SK-N-SH (cell line): ENCODE data around the gene THSD7B. TPM values are rescaled to one million over a fixed set of nuclear protein-coding genes. Genes with fewer than 3 reads are reported as not detected.

Experiments used
- CTCF ChIA-PET: fragments of 300-600, 350-600 bp; formaldehyde crosslinking; extraction: SDS; loops from one replicate; lab custom pipeline; 2021; lab: Yijun Ruan, JAX
- POLR2A ChIA-PET: fragments of 350-600 bp; sonication (Branson Sonifier 250); formaldehyde crosslinking; extraction: SDS; loops from one replicate; lab custom pipeline; 2020; ENCODE audit warnings: antibody characterized with exemption, inconsistent platforms; lab: Yijun Ruan, JAX
- DNase-seq: peaks from one replicate; pipeline ENCODE4 v3.0.0; 2012
- H2AFZ ChIP-seq: fragments of 200-600 bp; sonication (generic); 2 replicates; pipeline ENCODE4 v1.8.1; 2016; ENCODE audit warnings: antibody characterized with exemption, mild to moderate bottlenecking, low read depth
- H3F3A ChIP-seq: fragments of 200-600 bp; sonication (generic); replicated peaks from 2 replicates; pipeline ENCODE3; 2016; ENCODE audit warnings: antibody characterized with exemption, mild to moderate bottlenecking; ENCODE audit not compliant: insufficient read depth
- H3K27ac ChIP-seq, 2 experiments: fragments of 200-500 bp in 1 of 2; fragments of 200-600 bp in 1 of 2; sonication (Bioruptor generic) in 1 of 2; sonication (generic), shearing (Covaris generic) in 1 of 2; 2 replicates each; pipeline versions ENCODE4 v1.5.1 to v1.6.1; 2014 to 2016; ENCODE audit warnings: low read depth in 2 of 2, inconsistent platforms in 1 of 2, low read length in 1 of 2, mild to moderate bottlenecking in 1 of 2, mixed read lengths in 1 of 2
- H3K27me3 ChIP-seq: fragments of 200-600 bp; sonication (generic), shearing (Covaris generic); 2 replicates; pipeline ENCODE4 v1.6.1; 2016; ENCODE audit warnings: mixed run types; ENCODE audit not compliant: insufficient read depth
- H3K36me3 ChIP-seq, 2 experiments: fragments of 200-500 bp in 1 of 2; fragments of 200-600 bp in 1 of 2; sonication (Bioruptor generic) in 1 of 2; sonication (generic) in 1 of 2; replicated peaks in 1 of 2; 2 replicates each; pipeline versions ENCODE3 to v1.5.1; 2014 to 2016; ENCODE audit warnings: low read length in 1 of 2, mild to moderate bottlenecking in 1 of 2; ENCODE audit not compliant: insufficient read depth in 2 of 2, control insufficient read depth in 1 of 2
- H3K4me1 ChIP-seq, 2 experiments: fragments of 200-500 bp in 1 of 2; fragments of 200-600 bp in 1 of 2; sonication (Bioruptor generic) in 1 of 2; sonication (generic), shearing (Covaris generic) in 1 of 2; 2 replicates each; pipeline versions ENCODE4 v1.5.1 to v1.6.1; 2014 to 2016; ENCODE audit warnings: low read depth in 1 of 2, low read length in 1 of 2, mixed run types in 1 of 2; ENCODE audit not compliant: insufficient read depth in 2 of 2, control insufficient read depth in 1 of 2
- H3K4me2 ChIP-seq: fragments of 200-600 bp; sonication (generic), shearing (Covaris generic); 2 replicates; pipeline ENCODE4 v1.6.1; 2017; ENCODE audit warnings: mixed run types
- H3K4me3 ChIP-seq, 2 experiments: fragments of 200-500 bp in 1 of 2; fragments of 200-600 bp in 1 of 2; sonication (Bioruptor generic) in 1 of 2; sonication (generic), shearing (Covaris generic) in 1 of 2; 2 replicates each; pipeline versions ENCODE4 v1.5.1 to v1.8.1; 2014 to 2016; ENCODE audit warnings: low read depth in 2 of 2, inconsistent platforms in 1 of 2, low read length in 1 of 2, mild to moderate bottlenecking in 1 of 2, mixed read lengths in 1 of 2, moderate library complexity in 1 of 2
- H3K79me2 ChIP-seq: fragments of 200-600 bp; sonication (generic); 2 replicates; pipeline ENCODE4 v1.8.1; 2017; ENCODE audit warnings: mild to moderate bottlenecking; ENCODE audit not compliant: insufficient read depth
- H3K9ac ChIP-seq: fragments of 200-600 bp; sonication (generic); 2 replicates; pipeline ENCODE4 v1.6.1; 2017; ENCODE audit warnings: mixed run types
- H3K9me2 ChIP-seq: fragments of 200-600 bp; sonication (generic); 2 replicates; pipeline ENCODE4 v1.6.1; 2017; ENCODE audit warnings: mixed run types
- H3K9me3 ChIP-seq: fragments of 200-600 bp; sonication (generic); 2 replicates; pipeline ENCODE4 v1.6.1; 2017; ENCODE audit warnings: mixed run types, mild to moderate bottlenecking, moderate library complexity
- H4K20me1 ChIP-seq: fragments of 200-600 bp; sonication (generic); 2 replicates; pipeline ENCODE4 v1.6.1; 2017; ENCODE audit warnings: mild to moderate bottlenecking, mixed run types; ENCODE audit not compliant: insufficient read depth
- CTCF ChIP-seq: fragments of 200-600 bp; sonication (generic); IDR thresholded peaks from 2 replicates; pipeline ENCODE4 v1.6.1; 2017; ENCODE audit warnings: antibody characterized with exemption, mild to moderate bottlenecking, moderate library complexity
- EP300 ChIP-seq, 2 experiments: IDR thresholded peaks; 2 replicates each; pipeline versions ENCODE4 v1.4.0 to v1.6.1; 2012; ENCODE audit warnings: borderline replicate concordance in 1 of 2, low read depth in 1 of 2, low read length in 1 of 2
- FOSL2 ChIP-seq: IDR thresholded peaks from 2 replicates; pipeline ENCODE4 v1.4.0; 2012; ENCODE audit warnings: low read depth, mild to moderate bottlenecking, moderate library complexity, borderline replicate concordance
- FOXJ3 ChIP-seq: sonication (generic); formaldehyde crosslinking; IDR thresholded peaks from 2 replicates; pipeline ENCODE4 v1.5.1; 2020; ENCODE audit warnings: mild to moderate bottlenecking, missing genetic modification reagents
- FOXM1 ChIP-seq: IDR thresholded peaks from 2 replicates; pipeline ENCODE4 v1.4.0; 2012; ENCODE audit warnings: low read depth, mild to moderate bottlenecking
- GABPA ChIP-seq: IDR thresholded peaks from 2 replicates; pipeline ENCODE4 v1.4.0; 2012; ENCODE audit warnings: low read depth, mild to moderate bottlenecking
- GATA2 ChIP-seq: sonication (generic); formaldehyde crosslinking; IDR thresholded peaks from 2 replicates; pipeline ENCODE4 v1.5.0; 2020; ENCODE audit warnings: mild to moderate bottlenecking, missing genetic modification reagents
- IRF3 ChIP-seq: fragments of 150-350 bp; IDR thresholded peaks from 2 replicates; pipeline ENCODE4 v1.6.1; 2016; ENCODE audit warnings: mild to moderate bottlenecking, low read depth, low read length
- JUND ChIP-seq: IDR thresholded peaks from 2 replicates; pipeline ENCODE4 v1.4.0; 2012
- MXI1 ChIP-seq: IDR thresholded peaks from 2 replicates; pipeline ENCODE4 v1.6.1; 2012; ENCODE audit warnings: mild to moderate bottlenecking, low read depth, low read length, improper control_type of control experiment
- NFIC ChIP-seq: IDR thresholded peaks from 2 replicates; pipeline ENCODE4 v1.4.0; 2012; ENCODE audit warnings: borderline replicate concordance
- PBX3 ChIP-seq: IDR thresholded peaks from 2 replicates; pipeline ENCODE4; 2012
- REST ChIP-seq: IDR thresholded peaks from 2 replicates; pipeline ENCODE4 v1.6.1; 2012; ENCODE audit warnings: mild to moderate bottlenecking, low read depth, low read length, moderate library complexity
- RFX5 ChIP-seq: IDR thresholded peaks from 2 replicates; pipeline ENCODE4 v1.6.1; 2012; ENCODE audit warnings: mild to moderate bottlenecking, improper control_type of control experiment, low read length
- RXRA ChIP-seq: IDR thresholded peaks from 2 replicates; pipeline ENCODE4 v1.4.0; 2012; ENCODE audit warnings: low read depth, mild to moderate bottlenecking, borderline replicate concordance
- SIN3A ChIP-seq: IDR thresholded peaks from 2 replicates; pipeline ENCODE4 v1.6.1; 2012; ENCODE audit warnings: low read depth, mild to moderate bottlenecking, low read length, moderate library complexity, borderline replicate concordance
- SMC3 ChIP-seq: IDR thresholded peaks from 2 replicates; pipeline ENCODE4 v1.6.1; 2012; ENCODE audit warnings: low read depth, low read length, improper control_type of control experiment
- TCF12 ChIP-seq: IDR thresholded peaks from 2 replicates; pipeline ENCODE4 v1.4.0; 2012
- TEAD4 ChIP-seq: IDR thresholded peaks from 2 replicates; pipeline ENCODE4 v1.4.0; 2012; ENCODE audit warnings: mild to moderate bottlenecking, borderline replicate concordance; ENCODE audit not compliant: insufficient read depth
- USF1 ChIP-seq: IDR thresholded peaks from 2 replicates; pipeline ENCODE4 v1.4.0; 2012; ENCODE audit warnings: low read depth, borderline replicate concordance
- WGBS: methylation state at CpG from one replicate; pipeline ENCODE4 v1.1.6; 2017; ENCODE audit warnings: low lambda C conversion rate; 5-methylcytosine and 5-hydroxymethylcytosine counted together
- polyA plus RNA-seq, 3 experiments: library from polyadenylated mRNA; depleted of rRNA; stranded (reverse); fragments of >200 nt; gene quantifications; 2 replicates each; pipeline ENCODE4 v1.2.3, GENCODE V29; 2012

The THSD7B gene
- polyA plus RNA-seq, 1 of the 3 experiments (the other 2 are of a cell fraction), result not detected

- ChIA-PET CTCF (no interaction called here), POLR2A (no interaction called here)
- no peak overlapping the region for H3K4me3 ChIP-seq
- no peak overlapping the region for H2AFZ ChIP-seq
- peaks cover 0 to 4% of the 10 kb centered on the region in 2 experiments; a peak in 1 of 4 replicates for H3K4me1 ChIP-seq
- peaks cover 19% of the 10 kb centered on the region for H3F3A ChIP-seq
- no peaks in the 10 kb centered on the region for H3K27me3 ChIP-seq
- no peak for TF ChIP-seq JUND
- no peak for TF ChIP-seq MXI1
- TF ChIP-seq NFIC, result no peak
- no peak for TF ChIP-seq CTCF
- TF ChIP-seq FOXJ3 (CRISPR knock-in tag), result no peak
- TF ChIP-seq IRF3, result no peak
- no peak for TF ChIP-seq RXRA
- TF ChIP-seq GATA2 (CRISPR knock-in tag), result no peak
- no peak for TF ChIP-seq TEAD4
- no peak for TF ChIP-seq TCF12
- no peak for TF ChIP-seq USF1
- TF ChIP-seq REST, result no peak
- TF ChIP-seq EP300 (IDR thresholded peaks at IDR 0.05; ENCODE audit: borderline replicate concordance in 1 of 2, low read depth in 1 of 2, low read length in 1 of 2), result no peak
- TF ChIP-seq GABPA, result no peak
- TF ChIP-seq FOXM1, result no peak
- TF ChIP-seq SMC3, result no peak
- TF ChIP-seq RFX5, result no peak
- no peak for TF ChIP-seq FOSL2
- no peak for TF ChIP-seq PBX3
- TF ChIP-seq SIN3A, result no peak
- no peak overlapping the region; a peak in 1 of 4 replicates for H3K27ac ChIP-seq
- H3K4me2 ChIP-seq, result no peak overlapping the region
- no peaks in the 10 kb centered on the region for H3K79me2 ChIP-seq
- no peak for DNase-seq
- H3K9me3 ChIP-seq, result no peaks in the 10 kb centered on the region
- no peaks in the 10 kb centered on the region for H3K9me2 ChIP-seq
- no peak overlapping the region for H3K9ac ChIP-seq
- WGBS, result 44% methylated on average over 2 of the region's 2 CpGs
- no peaks in the 10 kb centered on the region for H4K20me1 ChIP-seq
- no peaks in the 10 kb centered on the region for H3K36me3 ChIP-seq
These were observed 456.6 kb downstream of the THSD7B start for GRCh38 chr2:137221797-137222492.
